A549 (cell line): ENCODE results near the gene GRM7.

Experiments
- CHD2 ChIP-seq: fragments of 150-350 bp; IDR thresholded peaks from 2 replicates; pipeline ENCODE4 v1.6.1; 2014; ENCODE audit warnings: low read length; ENCODE audit not compliant: partially characterized antibody
- E2F6 ChIP-seq: IDR thresholded peaks from 2 replicates; pipeline ENCODE4 v1.6.1; 2012; ENCODE audit warnings: low read depth, borderline replicate concordance
- HEYL ChIP-seq: fragments of 250-450 bp; sonication (Bioruptor Pico); IDR thresholded peaks from 2 replicates; pipeline ENCODE4 v1.8.0; 2021; ENCODE audit warnings: mild to moderate bottlenecking, moderate library complexity
- HMGXB4 ChIP-seq: fragments of 250-450 bp; sonication (Bioruptor Pico); IDR thresholded peaks from 2 replicates; pipeline ENCODE4 v1.5.0; 2021; ENCODE audit warnings: mild to moderate bottlenecking, moderate library complexity, borderline replicate concordance
- HOXA7 ChIP-seq: fragments of 250-450 bp; sonication (Bioruptor Pico); IDR thresholded peaks from 2 replicates; pipeline ENCODE4 v1.5.0; 2020; ENCODE audit warnings: mild to moderate bottlenecking, moderate library complexity
- HOXB5 ChIP-seq: fragments of 250-450 bp; sonication (Bioruptor Pico); IDR thresholded peaks from 2 replicates; pipeline ENCODE4 v1.5.0; 2020; ENCODE audit warnings: mild to moderate bottlenecking, moderate library complexity
- JUNB ChIP-seq: fragments of >200 bp; sonication (Bioruptor Twin); formaldehyde crosslinking; IDR thresholded peaks from 2 replicates; pipeline ENCODE4 v1.6.1; 2016
- POLR2A ChIP-seq: IDR thresholded peaks from 2 replicates; pipeline ENCODE4 v1.6.1; 2012; ENCODE audit warnings: mild to moderate bottlenecking, low read length
- TF ChIP-seq, protein P1 (sequence below): fragments of >200 bp; sonication (Bioruptor Twin); formaldehyde crosslinking; IDR thresholded peaks from 3 replicates; pipeline ENCODE4 v1.5.1; 2016
- TF ChIP-seq, protein P2 (sequence below): fragments of 250-450 bp; sonication (Bioruptor Pico); IDR thresholded peaks from 2 replicates; pipeline ENCODE4 v1.5.0; 2020; ENCODE audit warnings: low read depth, mild to moderate bottlenecking, moderate library complexity

GRCh38 chr3:7292362-7292761 lies 431.4 kb downstream of the GRM7 start:
- TF ChIP-seq, protein P1, sequence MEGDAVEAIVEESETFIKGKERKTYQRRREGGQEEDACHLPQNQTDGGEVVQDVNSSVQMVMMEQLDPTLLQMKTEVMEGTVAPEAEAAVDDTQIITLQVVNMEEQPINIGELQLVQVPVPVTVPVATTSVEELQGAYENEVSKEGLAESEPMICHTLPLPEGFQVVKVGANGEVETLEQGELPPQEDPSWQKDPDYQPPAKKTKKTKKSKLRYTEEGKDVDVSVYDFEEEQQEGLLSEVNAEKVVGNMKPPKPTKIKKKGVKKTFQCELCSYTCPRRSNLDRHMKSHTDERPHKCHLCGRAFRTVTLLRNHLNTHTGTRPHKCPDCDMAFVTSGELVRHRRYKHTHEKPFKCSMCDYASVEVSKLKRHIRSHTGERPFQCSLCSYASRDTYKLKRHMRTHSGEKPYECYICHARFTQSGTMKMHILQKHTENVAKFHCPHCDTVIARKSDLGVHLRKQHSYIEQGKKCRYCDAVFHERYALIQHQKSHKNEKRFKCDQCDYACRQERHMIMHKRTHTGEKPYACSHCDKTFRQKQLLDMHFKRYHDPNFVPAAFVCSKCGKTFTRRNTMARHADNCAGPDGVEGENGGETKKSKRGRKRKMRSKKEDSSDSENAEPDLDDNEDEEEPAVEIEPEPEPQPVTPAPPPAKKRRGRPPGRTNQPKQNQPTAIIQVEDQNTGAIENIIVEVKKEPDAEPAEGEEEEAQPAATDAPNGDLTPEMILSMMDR: no peak
- TF ChIP-seq CHD2 (no peak), HEYL (CRISPR knock-in tag) (no peak), HOXA7 (CRISPR knock-in tag) (no peak), POLR2A (no peak), E2F6 (no peak), HMGXB4 (CRISPR knock-in tag) (no peak), JUNB (no peak), HOXB5 (CRISPR knock-in tag) (no peak)
- TF ChIP-seq, protein P2, sequence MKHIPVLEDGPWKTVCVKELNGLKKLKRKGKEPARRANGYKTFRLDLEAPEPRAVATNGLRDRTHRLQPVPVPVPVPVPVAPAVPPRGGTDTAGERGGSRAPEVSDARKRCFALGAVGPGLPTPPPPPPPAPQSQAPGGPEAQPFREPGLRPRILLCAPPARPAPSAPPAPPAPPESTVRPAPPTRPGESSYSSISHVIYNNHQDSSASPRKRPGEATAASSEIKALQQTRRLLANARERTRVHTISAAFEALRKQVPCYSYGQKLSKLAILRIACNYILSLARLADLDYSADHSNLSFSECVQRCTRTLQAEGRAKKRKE (CRISPR knock-in tag): no peak
